ENCODE data around the gene HEMK1.

GRCh38 chr3:50577348-50577747 is 8.0 kb downstream of the HEMK1 start:
- TF ChIP-seq RFX5 (IDR thresholded peaks at IDR 0.05) (no peak), CTCF (IDR thresholded peaks at IDR 0.05) (no peak), POLR2A (IDR thresholded peaks at IDR 0.05; ENCODE audit: low read length) (no peak), HMGXB4 (CRISPR knock-in tag; IDR thresholded peaks at IDR 0.05; ENCODE audit: borderline replicate concordance) (no peak), MAX (IDR thresholded peaks at IDR 0.05) (no peak), REST (IDR thresholded peaks at IDR 0.05) (no peak), RAD21 (conservative IDR thresholded peaks at IDR 0.05 in 1 of 2, IDR thresholded peaks at IDR 0.05 in 1 of 2) (no peak), BHLHE40 (IDR thresholded peaks at IDR 0.05; ENCODE audit: low read depth, low read length) (no peak), HOXA7 (CRISPR knock-in tag; IDR thresholded peaks at IDR 0.05) (no peak)
